ENCODE measurements around the gene TMEM108.

DNA sequence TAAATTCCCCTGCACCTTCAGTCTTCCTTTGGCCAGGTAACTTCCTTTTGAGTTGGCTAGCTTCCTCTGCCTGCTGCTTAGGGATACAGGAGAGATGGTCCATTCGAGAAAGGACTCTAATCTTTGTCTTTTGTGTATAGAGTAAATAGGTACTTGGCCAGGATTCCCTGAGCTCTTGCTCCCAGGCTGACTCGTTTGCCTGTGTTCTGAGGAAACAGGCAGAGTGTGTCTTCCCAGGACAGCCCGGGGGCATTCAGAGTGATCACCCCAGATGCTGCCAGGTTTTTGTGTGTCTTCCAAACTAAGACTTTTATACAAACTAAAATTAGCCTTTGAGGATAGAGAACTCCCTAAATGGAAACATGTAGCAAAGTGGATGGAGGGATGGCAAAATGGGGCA lies 39.5 kb downstream of the TMEM108 start:
- TF ChIP-seq, protein P1, sequence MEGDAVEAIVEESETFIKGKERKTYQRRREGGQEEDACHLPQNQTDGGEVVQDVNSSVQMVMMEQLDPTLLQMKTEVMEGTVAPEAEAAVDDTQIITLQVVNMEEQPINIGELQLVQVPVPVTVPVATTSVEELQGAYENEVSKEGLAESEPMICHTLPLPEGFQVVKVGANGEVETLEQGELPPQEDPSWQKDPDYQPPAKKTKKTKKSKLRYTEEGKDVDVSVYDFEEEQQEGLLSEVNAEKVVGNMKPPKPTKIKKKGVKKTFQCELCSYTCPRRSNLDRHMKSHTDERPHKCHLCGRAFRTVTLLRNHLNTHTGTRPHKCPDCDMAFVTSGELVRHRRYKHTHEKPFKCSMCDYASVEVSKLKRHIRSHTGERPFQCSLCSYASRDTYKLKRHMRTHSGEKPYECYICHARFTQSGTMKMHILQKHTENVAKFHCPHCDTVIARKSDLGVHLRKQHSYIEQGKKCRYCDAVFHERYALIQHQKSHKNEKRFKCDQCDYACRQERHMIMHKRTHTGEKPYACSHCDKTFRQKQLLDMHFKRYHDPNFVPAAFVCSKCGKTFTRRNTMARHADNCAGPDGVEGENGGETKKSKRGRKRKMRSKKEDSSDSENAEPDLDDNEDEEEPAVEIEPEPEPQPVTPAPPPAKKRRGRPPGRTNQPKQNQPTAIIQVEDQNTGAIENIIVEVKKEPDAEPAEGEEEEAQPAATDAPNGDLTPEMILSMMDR (IDR thresholded peaks at IDR 0.05; ENCODE audit: low read depth, low read length) = no peak
- TF ChIP-seq POLR2A (IDR thresholded peaks at IDR 0.05; ENCODE audit: extremely low read depth, insufficient read length) (no peak), MYC (IDR thresholded peaks at IDR 0.05; ENCODE audit: low read depth, low read length) (no peak)

Data from NB4 (cell line).